ENCODE results near the gene CTCF. TPM values are rescaled to one million over a fixed set of nuclear protein-coding genes. Genes with fewer than 3 reads are reported as not detected.

Gene CTCF
- total and polyA plus RNA-seq, 10 of the 15 experiments (the other 5 are each of a cell fraction or from before 2014, with no cell fraction given): 9.1 to 55.0 (median 41.8) TPM

DNA sequence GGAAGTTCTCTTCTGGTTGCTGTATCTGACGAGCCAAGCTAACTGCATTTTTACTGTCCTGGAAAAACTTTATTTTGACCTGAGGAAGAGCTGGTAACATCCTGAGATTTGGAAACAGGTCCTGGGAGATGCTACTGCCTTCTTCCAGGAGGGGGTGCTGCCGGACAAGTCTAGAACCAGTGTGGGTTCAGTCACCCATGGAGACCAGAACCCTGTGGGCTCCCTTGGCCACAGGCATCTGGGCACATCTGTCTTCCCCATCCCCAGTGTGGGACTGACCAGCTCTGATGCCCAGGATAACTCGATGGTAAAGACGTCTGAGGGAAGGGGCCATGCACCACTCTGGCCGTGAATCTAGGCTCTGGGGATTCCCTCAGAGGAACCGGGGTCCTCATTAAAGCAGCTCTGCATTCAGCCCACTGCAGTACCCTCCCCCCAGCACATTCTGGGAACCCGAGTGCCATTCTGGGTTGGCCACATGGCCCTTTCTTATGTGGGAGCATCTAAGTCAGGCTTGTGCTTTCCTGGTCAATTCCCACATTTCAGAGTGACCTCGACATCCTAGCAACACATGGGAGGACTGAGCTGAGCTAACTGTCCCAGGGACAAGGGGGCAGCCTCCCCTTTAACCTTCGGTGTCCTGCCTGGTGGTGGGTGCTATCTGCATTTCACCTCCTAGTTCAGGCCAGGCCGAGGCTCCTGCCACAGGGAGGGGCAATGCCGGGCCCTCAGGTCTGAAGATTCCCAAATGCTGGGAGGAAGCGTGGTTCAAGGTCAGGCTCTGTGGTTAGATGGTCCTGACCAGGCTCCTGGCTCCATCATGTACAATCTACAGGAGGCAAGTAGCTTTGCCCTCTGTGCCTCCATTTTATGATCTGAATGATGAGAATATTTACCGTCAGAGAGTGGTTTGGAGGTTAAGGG is 110.7 kb downstream of the CTCF start:
- no peak for DNase-seq (ENCODE audit: low read depth, low spot score)
- POLR2A ChIA-PET: interaction anchor here (0.5 to 0.9 kb wide), 2 partner anchors 13 to 41 kb away, joined by 3 to 4 read pairs; no protein-coding TSS in a partner anchor
- in situ Hi-C loops (cut with MboI): no loop called here
- TF ChIP-seq ASH2L (IDR thresholded peaks at IDR 0.05; ENCODE audit: borderline replicate concordance, low read depth): no peak
- TF ChIP-seq KLF5 (IDR thresholded peaks at IDR 0.05; ENCODE audit: partially characterized antibody): no peak
- no peak for TF ChIP-seq ZNF274 (IDR thresholded peaks at IDR 0.05; ENCODE audit: insufficient read depth, insufficient read length)
- TF ChIP-seq SREBF2 (IDR thresholded peaks at IDR 0.05; ENCODE audit: low read length): no peak
- no peak for TF ChIP-seq ESRRA (IDR thresholded peaks at IDR 0.05; ENCODE audit: low read length)
- TF ChIP-seq NFYB (IDR thresholded peaks at IDR 0.05; ENCODE audit: insufficient read depth, low read depth, low read length): no peak
- TF ChIP-seq LARP7 (IDR thresholded peaks at IDR 0.05): no peak
- TF ChIP-seq YBX1 (IDR thresholded peaks at IDR 0.05): no peak
- TF ChIP-seq SMC3 (IDR thresholded peaks at IDR 0.05; ENCODE audit: borderline replicate concordance, low read length): peak; percentile 73; the same call in 1 of the 2 replicates
- TF ChIP-seq ZZZ3 (IDR thresholded peaks at IDR 0.05; ENCODE audit: control insufficient read depth, insufficient read length, low read depth): no peak
- TF ChIP-seq, protein P1, sequence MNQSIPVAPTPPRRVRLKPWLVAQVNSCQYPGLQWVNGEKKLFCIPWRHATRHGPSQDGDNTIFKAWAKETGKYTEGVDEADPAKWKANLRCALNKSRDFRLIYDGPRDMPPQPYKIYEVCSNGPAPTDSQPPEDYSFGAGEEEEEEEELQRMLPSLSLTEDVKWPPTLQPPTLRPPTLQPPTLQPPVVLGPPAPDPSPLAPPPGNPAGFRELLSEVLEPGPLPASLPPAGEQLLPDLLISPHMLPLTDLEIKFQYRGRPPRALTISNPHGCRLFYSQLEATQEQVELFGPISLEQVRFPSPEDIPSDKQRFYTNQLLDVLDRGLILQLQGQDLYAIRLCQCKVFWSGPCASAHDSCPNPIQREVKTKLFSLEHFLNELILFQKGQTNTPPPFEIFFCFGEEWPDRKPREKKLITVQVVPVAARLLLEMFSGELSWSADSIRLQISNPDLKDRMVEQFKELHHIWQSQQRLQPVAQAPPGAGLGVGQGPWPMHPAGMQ (IDR thresholded peaks at IDR 0.05; ENCODE audit: borderline replicate concordance): no peak
- no peak for TF ChIP-seq HDGF (IDR thresholded peaks at IDR 0.05)
- TF ChIP-seq, protein P2, sequence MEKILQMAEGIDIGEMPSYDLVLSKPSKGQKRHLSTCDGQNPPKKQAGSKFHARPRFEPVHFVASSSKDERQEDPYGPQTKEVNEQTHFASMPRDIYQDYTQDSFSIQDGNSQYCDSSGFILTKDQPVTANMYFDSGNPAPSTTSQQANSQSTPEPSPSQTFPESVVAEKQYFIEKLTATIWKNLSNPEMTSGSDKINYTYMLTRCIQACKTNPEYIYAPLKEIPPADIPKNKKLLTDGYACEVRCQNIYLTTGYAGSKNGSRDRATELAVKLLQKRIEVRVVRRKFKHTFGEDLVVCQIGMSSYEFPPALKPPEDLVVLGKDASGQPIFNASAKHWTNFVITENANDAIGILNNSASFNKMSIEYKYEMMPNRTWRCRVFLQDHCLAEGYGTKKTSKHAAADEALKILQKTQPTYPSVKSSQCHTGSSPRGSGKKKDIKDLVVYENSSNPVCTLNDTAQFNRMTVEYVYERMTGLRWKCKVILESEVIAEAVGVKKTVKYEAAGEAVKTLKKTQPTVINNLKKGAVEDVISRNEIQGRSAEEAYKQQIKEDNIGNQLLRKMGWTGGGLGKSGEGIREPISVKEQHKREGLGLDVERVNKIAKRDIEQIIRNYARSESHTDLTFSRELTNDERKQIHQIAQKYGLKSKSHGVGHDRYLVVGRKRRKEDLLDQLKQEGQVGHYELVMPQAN (conservative IDR thresholded peaks at IDR 0.05): no peak
- no peak for TF ChIP-seq ZNF207 (IDR thresholded peaks at IDR 0.05; ENCODE audit: borderline replicate concordance)
- no peak for TF ChIP-seq EED (IDR thresholded peaks at IDR 0.05; ENCODE audit: low read depth)
- TF ChIP-seq ZNF384 (IDR thresholded peaks at IDR 0.05; ENCODE audit: borderline replicate concordance, low read depth, low read length): no peak

More for the DNA sequence above, 110.7 kb downstream of the CTCF start:
- Histone ChIP-seq H3K36me3 (ENCODE audit: control insufficient read depth in 2 of 2, insufficient read depth in 2 of 2, low read length in 1 of 2) (no peaks in the 10 kb centered on the region), H2AFZ (ENCODE audit: control insufficient read depth, low read depth, low read length) (no peak overlapping the region; the same call in 1 of the 2 replicates), H3K27ac (ENCODE audit: control insufficient read depth, insufficient read depth) (no peak overlapping the region), H3K4me3 (no peak overlapping the region), H4K20me1 (ENCODE audit: control insufficient read depth, insufficient read depth) (no peaks in the 10 kb centered on the region), H3K9me3 (replicated peaks; ENCODE audit: control insufficient read depth, insufficient read depth, low read length) (no peaks in the 10 kb centered on the region), H3K27me3 (replicated peaks in 1 of 2; ENCODE audit: control insufficient read depth in 2 of 2, insufficient read depth in 2 of 2, low read length in 1 of 2) (no peaks in the 10 kb centered on the region), H3K4me1 (ENCODE audit: control insufficient read depth, insufficient read depth, low read length) (peaks cover 24% of the 10 kb centered on the region), H3K9ac (ENCODE audit: control insufficient read depth, insufficient read depth, low read length) (no peak overlapping the region), H3K4me2 (ENCODE audit: control insufficient read depth, insufficient read depth) (no peak overlapping the region), H3K79me2 (ENCODE audit: control insufficient read depth, insufficient read depth, low read length) (no peaks in the 10 kb centered on the region)
- SMC1A ChIA-PET (ENCODE audit: uncharacterized antibody, unreplicated experiment): interaction anchor here (0.6 to 2.2 kb wide), 14 partner anchors 21 to 256 kb away, joined by 3 to 8 read pairs (median 4); partner anchors contain the start of gene CTCF
- BruUV-seq (replicated peaks): no TSS peak
- 39% methylated on average over 13 of the region's 13 CpGs for WGBS (ENCODE audit: insufficient coverage, insufficient replicate concordance, low lambda C conversion rate, missing lambda C conversion rate)
- RAD21 ChIA-PET (ENCODE audit: unreplicated experiment): interaction anchor here (0.8 to 3.1 kb wide), 16 partner anchors 10 to 256 kb away, joined by 3 to 19 read pairs (median 4); partner anchors contain the start of genes EDC4, GFOD2, NUTF2 and RANBP10
- ATAC-seq (peak; percentile 59), FAIRE-seq (peak; percentile 98)
- intact Hi-C loops (cut with micrococcal nuclease; ENCODE audit: unreplicated experiment): loop anchor here (1.0 to 5.0 kb wide), 4 partner anchors 44 to 256 kb away; partner anchors contain the start of genes GFOD2, RANBP10 and TSNAXIP1
- CTCF ChIA-PET: interaction anchor here (0.6 to 11.9 kb wide), 44 partner anchors 10 to 398 kb away, joined by 3 to 196 read pairs (median 4); partner anchors contain the start of genes ACD, ATP6V0D1, DDX28 and DUS2
